Aorta (tissue), 5 donors: ENCODE measurements around the gene LCE7A. TPM values are rescaled to one million over a fixed set of nuclear protein-coding genes. Genes with fewer than 3 reads are reported as not detected.

Source experiments
- ATAC-seq: fragments of 200-7000 bp; cut with Tn5 transposase; one replicate; pipeline ENCODE4 v1.9.1; 2022; ENCODE audit warnings: moderate library complexity; ENCODE audit not compliant: low FRiP score
- DNase-seq, 2 donors: peaks; one replicate each; pipeline ENCODE4 v3.0.0-alpha.2; 2020
- H3K27ac ChIP-seq, 2 donors: one replicate each; pipeline ENCODE4 v1.5.1; 2013; ENCODE audit warnings: low read length in 2 of 2, mild to moderate bottlenecking in 2 of 2, moderate library complexity in 2 of 2, control low read depth in 1 of 2, inconsistent platforms in 1 of 2, low read depth in 1 of 2
- H3K27me3 ChIP-seq, 2 donors: one replicate each; pipeline ENCODE4 v1.6.1; 2013; ENCODE audit warnings: control low read depth in 1 of 2, low read length in 1 of 2, mild to moderate bottlenecking in 1 of 2, moderate library complexity in 1 of 2; ENCODE audit not compliant: insufficient read depth in 2 of 2, control insufficient read depth in 1 of 2
- H3K36me3 ChIP-seq, 2 donors: one replicate each; pipeline ENCODE4 v1.6.1; 2013; ENCODE audit warnings: control low read depth in 1 of 2, low read length in 1 of 2, mild to moderate bottlenecking in 1 of 2; ENCODE audit not compliant: insufficient read depth in 2 of 2, control insufficient read depth in 1 of 2
- H3K4me1 ChIP-seq, 2 donors: one replicate each; pipeline ENCODE4 v1.6.1; 2013; ENCODE audit warnings: low read length in 2 of 2, control low read depth in 1 of 2, mild to moderate bottlenecking in 1 of 2, moderate library complexity in 1 of 2; ENCODE audit not compliant: insufficient read depth in 2 of 2, control insufficient read depth in 1 of 2
- H3K4me3 ChIP-seq, 2 donors: one replicate each; pipeline ENCODE4 v1.5.1; 2013; ENCODE audit warnings: low read length in 2 of 2, control low read depth in 1 of 2, mild to moderate bottlenecking in 1 of 2
- H3K9me3 ChIP-seq: one replicate; pipeline ENCODE4 v1.6.1; 2013; ENCODE audit warnings: mild to moderate bottlenecking, low read length; ENCODE audit not compliant: control insufficient read depth
- WGBS, 2 donors: extraction: QIAGEN DNeasy Blood & Tissue Kit; methylation state at CpG; one replicate each; pipeline ENCODE4 v1.1.7; 2013; 5-methylcytosine and 5-hydroxymethylcytosine counted together
- intact Hi-C, 2 donors: fragments of 100-400 bp; cut with DNase I; formaldehyde crosslinking; loops; one replicate each; pipeline versions ENCODE4 v1.14.2 to v1.15.0; 2022
- polyA plus RNA-seq, 2 donors: library from polyadenylated mRNA; stranded (reverse); fragments of 200-250 nt; gene quantifications; one replicate each; pipeline ENCODE4 v1.2.3, GENCODE V29; 2013
- total RNA-seq, 2 donors: library from RNA; stranded (reverse); fragmentation: NEBNext Ultra II Directional; extraction: Animal tissue kit (Norgen Biotek cat#: 25700); gene quantifications; one replicate each; pipeline ENCODE4 v1.2.1, GENCODE V29; 2021
- donor health status: healthy with polysubstance abuse.
- donor health status: Bipolar disorder and iron deficiency.
- donor health status: DM: no; HTN: no; CAD: no.
- donor health status: DM: no; HTN: no; CAD: no.
- donor health status: DM: yes; HTN: yes; CAD: no.

LCE7A gene
- total and polyA plus RNA-seq, 4 donors: not detected

- no peak overlapping the region for H3K27ac ChIP-seq
- no peaks in the 10 kb centered on the region for H3K4me1 ChIP-seq
- H3K9me3 ChIP-seq: peaks cover 1% of the 10 kb centered on the region
- H3K27me3 ChIP-seq: no peaks in the 10 kb centered on the region
- ATAC-seq (no peak), DNase-seq (no peak)
- H3K36me3 ChIP-seq: no peaks in the 10 kb centered on the region
- 77 to 78% methylated on average over 7 of the region's 7 CpGs for WGBS, 2 donors
- intact Hi-C loops: no loop called here
- H3K4me3 ChIP-seq: no peak overlapping the region
Observed at GRCh38 chr1:152904688-152905440, 45.1 kb downstream of the LCE7A start.

GRCh38 chr1:152906023-152906565 lies 46.3 kb downstream of the LCE7A start:
- 39 to 46% methylated on average over 5 of the region's 5 CpGs for WGBS, 2 donors
- H3K4me3 ChIP-seq: no peak overlapping the region
- intact Hi-C loops: no loop called here
- no peaks in the 10 kb centered on the region for H3K27me3 ChIP-seq
- ATAC-seq: no peak
- no peak overlapping the region for H3K27ac ChIP-seq
- no peak for DNase-seq
- no peaks in the 10 kb centered on the region for H3K4me1 ChIP-seq
- H3K36me3 ChIP-seq: no peaks in the 10 kb centered on the region
- H3K9me3 ChIP-seq: peaks cover 1% of the 10 kb centered on the region

- Histone ChIP-seq H3K27ac (no peak within 1 kb of the TSS), H3K4me1 (no peaks in the 10 kb centered on the region), H3K9me3 (peaks cover 1% of the 10 kb centered on the region), H3K36me3 (no peaks in the 10 kb centered on the region), H3K27me3 (no peaks in the 10 kb centered on the region), H3K4me3 (no peak within 1 kb of the TSS)
- no peak for ATAC-seq
- 62 to 63% methylated on average over 4 of the region's 4 CpGs for WGBS, 2 donors
- intact Hi-C loops: no loop called here
- no peak for DNase-seq
Observed at GRCh38 chr1:152907686-152908601, 48.1 kb downstream of the LCE7A start, which contains the start of gene IVL. Gene IVL (plus strand): TSS chr1:152908546. CDS start chr1:152909798, 1,252 bp downstream.

GRCh38 chr1:152909206-152909605 lies 49.4 kb downstream of the LCE7A start:
- no peak overlapping the region for H3K27ac ChIP-seq
- intact Hi-C loops: no loop called here
- 84% methylated on average over 3 of the region's 3 CpGs for WGBS, 2 donors

More at GRCh38 chr1:152909206-152909605, 49.4 kb downstream of the LCE7A start:
- Histone ChIP-seq H3K4me3 (no peak overlapping the region), H3K36me3 (no peaks in the 10 kb centered on the region), H3K27me3 (no peaks in the 10 kb centered on the region), H3K4me1 (no peaks in the 10 kb centered on the region), H3K9me3 (peaks cover 1% of the 10 kb centered on the region)
- ATAC-seq (no peak), DNase-seq (no peak)

Other genes starting within 250 kb of the LCE7A start
- not detected for gene LCE3B, start 246.2 kb upstream of the LCE7A start, total RNA-seq
- not detected for gene LCE3B, start 246.2 kb upstream of the LCE7A start, polyA plus RNA-seq
- not detected for gene LCE3A, start 236.9 kb upstream of the LCE7A start, total RNA-seq
- not detected for gene LCE3A, start 236.9 kb upstream of the LCE7A start, polyA plus RNA-seq
- gene LCE2D, start 196.6 kb upstream of the LCE7A start, total RNA-seq: not detected
- gene LCE2D, start 196.6 kb upstream of the LCE7A start, polyA plus RNA-seq: not detected
- gene LCE2C, start 184.7 kb upstream of the LCE7A start, total RNA-seq: not detected
- gene LCE2C, start 184.7 kb upstream of the LCE7A start, polyA plus RNA-seq: not detected
- gene LCE2B, start 173.9 kb upstream of the LCE7A start, total RNA-seq: not detected
- not detected for gene LCE2B, start 173.9 kb upstream of the LCE7A start, polyA plus RNA-seq
- gene LCE2A, start 161.7 kb upstream of the LCE7A start, total RNA-seq: not detected
- not detected for gene LCE2A, start 161.7 kb upstream of the LCE7A start, polyA plus RNA-seq
- not detected for gene LCE4A, start 151.8 kb upstream of the LCE7A start, total RNA-seq
- gene LCE4A, start 151.8 kb upstream of the LCE7A start, polyA plus RNA-seq: not detected
- gene KPRP, start 102.0 kb upstream of the LCE7A start, total RNA-seq: not detected
- gene KPRP, start 102.0 kb upstream of the LCE7A start, polyA plus RNA-seq: not detected
- gene LCE1F, start 84.9 kb upstream of the LCE7A start, total RNA-seq: not detected
- gene LCE1F, start 84.9 kb upstream of the LCE7A start, polyA plus RNA-seq: not detected
- not detected for gene LCE1E, start 73.7 kb upstream of the LCE7A start, total RNA-seq
- not detected for gene LCE1E, start 73.7 kb upstream of the LCE7A start, polyA plus RNA-seq
- gene LCE1D, start 63.3 kb upstream of the LCE7A start, total RNA-seq: not detected
- not detected for gene LCE1D, start 63.3 kb upstream of the LCE7A start, polyA plus RNA-seq
- gene LCE1C, start 53.3 kb upstream of the LCE7A start, total RNA-seq: not detected
- gene LCE1C, start 53.3 kb upstream of the LCE7A start, polyA plus RNA-seq: not detected
- gene LCE1B, start 48.0 kb upstream of the LCE7A start, total RNA-seq: not detected
- gene LCE1B, start 48.0 kb upstream of the LCE7A start, polyA plus RNA-seq: not detected
- not detected for gene LCE1A, start 32.5 kb upstream of the LCE7A start, total RNA-seq
- gene LCE1A, start 32.5 kb upstream of the LCE7A start, polyA plus RNA-seq: not detected
- not detected for gene LCE6A, start 17.1 kb upstream of the LCE7A start, total RNA-seq
- not detected for gene LCE6A, start 17.1 kb upstream of the LCE7A start, polyA plus RNA-seq
- gene SMCP, start 18.3 kb downstream of the LCE7A start, total RNA-seq: not detected
- gene SMCP, start 18.3 kb downstream of the LCE7A start, polyA plus RNA-seq: not detected
- gene IVL, start 48.5 kb downstream of the LCE7A start, total RNA-seq: not detected
- gene IVL, start 48.5 kb downstream of the LCE7A start, polyA plus RNA-seq: under 1 TPM; 0.13 TPM
- not detected for gene SPRR5, start 87.2 kb downstream of the LCE7A start, total RNA-seq
- not detected for gene SPRR5, start 87.2 kb downstream of the LCE7A start, polyA plus RNA-seq
- not detected for gene SPRR4, start 110.7 kb downstream of the LCE7A start, total RNA-seq
- not detected for gene SPRR4, start 110.7 kb downstream of the LCE7A start, polyA plus RNA-seq
- gene SPRR1A, start 124.1 kb downstream of the LCE7A start, total RNA-seq: not detected
- gene SPRR1A, start 124.1 kb downstream of the LCE7A start, polyA plus RNA-seq: not detected
- under 1 TPM in 1 of 2 donors, not detected in 1; 0.75 TPM for gene SPRR3, start 141.8 kb downstream of the LCE7A start, total RNA-seq
- 10 to 100 TPM in 1 of 2 donors, 1 to 10 TPM in 1; 8.2 to 14.9 TPM for gene SPRR3, start 141.8 kb downstream of the LCE7A start, polyA plus RNA-seq
- gene SPRR1B, start 171.2 kb downstream of the LCE7A start, total RNA-seq: not detected
- gene SPRR1B, start 171.2 kb downstream of the LCE7A start, polyA plus RNA-seq: 1 to 10 TPM in 1 of 2 donors, under 1 TPM in 1; 0.74 to 1.9 TPM
- gene SPRR2D, start 181.1 kb downstream of the LCE7A start, total RNA-seq: not detected
- gene SPRR2D, start 181.1 kb downstream of the LCE7A start, polyA plus RNA-seq: 1 to 10 TPM in 1 of 2 donors, under 1 TPM in 1; 0.56 to 2.6 TPM
- gene SPRR2A, start 197.5 kb downstream of the LCE7A start, total RNA-seq: not detected
- gene SPRR2A, start 197.5 kb downstream of the LCE7A start, polyA plus RNA-seq: 1 to 10 TPM in 1 of 2 donors, under 1 TPM in 1; 0.95 to 6.0 TPM
- gene SPRR2B, start 211.6 kb downstream of the LCE7A start, total RNA-seq: not detected
- gene SPRR2B, start 211.6 kb downstream of the LCE7A start, polyA plus RNA-seq: not detected
- not detected for gene SPRR2E, start 234.5 kb downstream of the LCE7A start, total RNA-seq
- under 1 TPM; 0.75 to 0.77 TPM for gene SPRR2E, start 234.5 kb downstream of the LCE7A start, polyA plus RNA-seq